ENCODE measurements around the gene ABCC4. TPM values are rescaled to one million over a fixed set of nuclear protein-coding genes. Genes with fewer than 3 reads are reported as not detected.
"Not testable (repeated sequence)": the region's sequence is repeated elsewhere in the genome, so short reads cannot be mapped to it uniquely, and the experiment has no call there.

ABCC4 gene
- total RNA-seq, 1 donor from 2014 or later, result 10.6 TPM

- Mint-ChIP-seq H3K27ac (ENCODE audit: unreplicated experiment) (no peak overlapping the region), H3K36me3 (ENCODE audit: low read depth) (peaks cover 9% of the 10 kb centered on the region), H3K4me1 (ENCODE audit: low read depth) (no peaks in the 10 kb centered on the region), H3K27me3 (ENCODE audit: low read depth) (no peaks in the 10 kb centered on the region), H3K9me3 (ENCODE audit: low read depth) (peaks cover 4% of the 10 kb centered on the region), H3K4me3 (ENCODE audit: unreplicated experiment) (no peak overlapping the region)
- DNase-seq (ENCODE audit: low spot score), result no peak
- no peak for TF ChIP-seq CTCF (IDR thresholded peaks at IDR 0.05)
These were observed 106.1 kb downstream of the ABCC4 start for GRCh38 chr13:95195146-95195545.

GRCh38 chr13:95193509-95194230, 107.6 kb downstream of the ABCC4 start:
- no peak for TF ChIP-seq CTCF (IDR thresholded peaks at IDR 0.05)
- Mint-ChIP-seq H3K4me1 (ENCODE audit: low read depth) (no peaks in the 10 kb centered on the region), H3K27ac (ENCODE audit: unreplicated experiment) (no peak overlapping the region), H3K9me3 (ENCODE audit: low read depth) (peaks cover 2% of the 10 kb centered on the region), H3K36me3 (ENCODE audit: low read depth) (peaks cover 8% of the 10 kb centered on the region), H3K4me3 (ENCODE audit: unreplicated experiment) (no peak overlapping the region), H3K27me3 (ENCODE audit: low read depth) (no peaks in the 10 kb centered on the region)
- DNase-seq (ENCODE audit: low spot score), result no peak

DNA sequence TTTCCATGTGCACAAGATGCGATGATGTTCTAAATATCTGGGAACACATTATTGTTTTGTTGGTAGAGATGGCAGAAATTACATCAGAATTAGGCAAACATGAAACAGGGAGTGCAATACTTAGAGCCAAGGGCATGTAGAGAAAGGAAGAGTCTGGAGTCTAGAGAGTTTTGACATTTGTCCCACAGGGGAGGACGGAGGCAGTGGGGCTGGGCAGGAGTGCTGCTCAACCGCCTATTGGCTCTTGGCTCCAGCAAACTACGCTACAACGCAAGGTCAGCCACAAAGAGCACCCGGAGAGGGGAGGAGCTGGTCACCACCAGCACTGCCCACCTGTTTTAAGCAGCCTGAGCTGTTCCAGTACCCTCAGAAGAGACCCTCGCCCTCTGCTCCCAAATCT, 108.3 kb downstream of the ABCC4 start:
- Mint-ChIP-seq H3K9me3 (ENCODE audit: low read depth) (no peaks in the 10 kb centered on the region), H3K36me3 (ENCODE audit: low read depth) (peaks cover 1% of the 10 kb centered on the region), H3K27me3 (ENCODE audit: low read depth) (no peaks in the 10 kb centered on the region), H3K4me3 (ENCODE audit: unreplicated experiment) (no peak overlapping the region), H3K27ac (ENCODE audit: unreplicated experiment) (no peak overlapping the region), H3K4me1 (ENCODE audit: low read depth) (no peaks in the 10 kb centered on the region)
- DNase-seq (ENCODE audit: low spot score), result no peak
- no peak for TF ChIP-seq CTCF (IDR thresholded peaks at IDR 0.05)

DNA sequence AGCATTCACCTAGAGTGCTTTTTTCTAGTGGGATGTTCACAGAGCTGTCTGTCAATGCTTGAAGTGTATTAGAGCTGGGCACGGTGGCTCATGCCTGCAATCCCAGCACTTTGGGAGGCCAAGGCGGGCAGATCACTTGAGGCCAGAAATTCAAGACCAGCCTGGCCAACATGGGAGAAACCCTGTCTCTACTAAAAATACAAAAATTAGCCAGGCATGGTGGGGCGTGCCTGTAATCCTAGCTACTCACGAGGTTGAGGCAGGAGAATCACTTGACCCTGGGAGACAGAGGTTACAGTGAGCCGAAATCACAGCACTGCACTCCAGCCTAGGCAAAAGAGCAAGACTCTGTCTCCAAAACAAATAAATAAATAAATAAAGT, 108.7 kb downstream of the ABCC4 start:
- H3K4me1 Mint-ChIP-seq (ENCODE audit: low read depth), result not testable (repeated sequence)

DNA sequence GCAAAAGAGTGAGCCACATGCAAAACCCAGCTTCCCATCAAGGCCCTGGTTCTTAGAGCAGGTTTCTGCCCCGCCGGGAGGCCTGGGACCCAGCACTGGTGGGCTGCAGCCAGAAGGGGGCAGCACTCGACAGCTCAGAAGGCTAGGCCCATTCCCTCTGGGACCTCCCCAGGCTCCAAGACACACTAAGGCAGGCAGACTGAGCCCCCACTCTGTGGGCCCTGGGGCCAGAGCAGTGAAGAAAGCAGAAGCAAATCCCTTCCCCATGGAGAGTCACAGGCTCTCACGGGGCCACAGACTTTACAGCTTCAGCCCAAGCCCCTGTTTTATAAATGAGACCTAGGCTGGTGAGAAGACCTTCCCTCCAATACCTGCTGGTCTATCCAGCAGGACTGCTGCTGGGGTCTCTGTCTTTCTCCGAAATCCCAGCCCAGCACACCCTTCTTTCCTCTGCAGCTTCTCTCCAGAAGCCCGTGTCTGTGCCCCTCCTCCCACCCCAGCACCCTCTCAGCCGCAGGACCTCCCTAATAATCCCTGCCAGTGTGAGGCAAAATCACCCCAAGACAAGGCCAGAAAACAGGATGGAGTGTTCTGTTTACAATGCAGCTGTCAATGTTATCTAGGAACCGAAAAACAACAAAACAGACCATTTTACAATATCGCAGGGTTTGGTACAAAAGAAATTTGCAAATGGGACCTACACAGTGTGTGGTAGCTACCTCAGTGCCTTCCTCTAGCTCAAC, 109.3 kb downstream of the ABCC4 start:
- Mint-ChIP-seq H3K4me3 (ENCODE audit: unreplicated experiment) (no peak overlapping the region), H3K36me3 (ENCODE audit: low read depth) (no peaks in the 10 kb centered on the region), H3K4me1 (ENCODE audit: low read depth) (no peaks in the 10 kb centered on the region), H3K27ac (ENCODE audit: unreplicated experiment) (no peak overlapping the region), H3K27me3 (ENCODE audit: low read depth) (no peaks in the 10 kb centered on the region), H3K9me3 (ENCODE audit: low read depth) (no peaks in the 10 kb centered on the region)
- peak; percentile 98 for TF ChIP-seq CTCF (IDR thresholded peaks at IDR 0.05)
- no peak for DNase-seq (ENCODE audit: low spot score)

More for the DNA sequence above, 108.7 kb downstream of the ABCC4 start:
- not testable (repeated sequence) for H3K27me3 Mint-ChIP-seq (ENCODE audit: low read depth); H3K36me3 Mint-ChIP-seq (ENCODE audit: low read depth); H3K4me3 Mint-ChIP-seq (ENCODE audit: unreplicated experiment); H3K27ac Mint-ChIP-seq (ENCODE audit: unreplicated experiment); DNase-seq (ENCODE audit: low spot score); H3K9me3 Mint-ChIP-seq (ENCODE audit: low read depth)
